GM21825 (cell line): ENCODE measurements around the gene RIPK4.
"Not testable (repeated sequence)": the region's sequence is repeated elsewhere in the genome, so short reads cannot be mapped to it uniquely, and the experiment has no call there.

Experiments used
- ATAC-seq: cut with Tn5 transposase; IDR thresholded peaks from one replicate; pipeline ENCODE4 v1.9.1; 2021; ENCODE audit warnings: mild to moderate bottlenecking, moderate library complexity; ENCODE audit not compliant: unreplicated experiment

The RIPK4 gene

GRCh38 chr21:41796476-41797080 is 29.7 kb upstream of the RIPK4 start:
- ATAC-seq, result no peak

GRCh38 chr21:41795726-41796125 is 28.9 kb upstream of the RIPK4 start:
- no peak for ATAC-seq

- no peak for ATAC-seq
These were observed 27.7 kb upstream of the RIPK4 start for GRCh38 chr21:41794600-41794999.

GRCh38 chr21:41792711-41793110 is 25.9 kb upstream of the RIPK4 start:
- ATAC-seq, result no peak

- ATAC-seq, result no peak
These were observed 19.7 kb upstream of the RIPK4 start for GRCh38 chr21:41786509-41786987.

- not testable (repeated sequence) for ATAC-seq
These were observed 18.4 kb upstream of the RIPK4 start for GRCh38 chr21:41785262-41785661.

GRCh38 chr21:41784456-41785102 is 17.7 kb upstream of the RIPK4 start:
- no peak for ATAC-seq

- no peak for ATAC-seq
These were observed 16.8 kb upstream of the RIPK4 start for GRCh38 chr21:41783476-41784180.

GRCh38 chr21:41781050-41781410 is 14.2 kb upstream of the RIPK4 start:
- no peak for ATAC-seq

GRCh38 chr21:41780337-41781049 is 13.6 kb upstream of the RIPK4 start:
- no peak for ATAC-seq

- ATAC-seq, result no peak
These were observed 12.8 kb upstream of the RIPK4 start for GRCh38 chr21:41779659-41780058.

GRCh38 chr21:41778930-41779600 is 12.2 kb upstream of the RIPK4 start:
- ATAC-seq, result no peak

- no peak for ATAC-seq
These were observed 11.3 kb upstream of the RIPK4 start for GRCh38 chr21:41777951-41778815.

GRCh38 chr21:41776778-41777177 is 9.9 kb upstream of the RIPK4 start:
- no peak for ATAC-seq

- ATAC-seq, result no peak
These were observed 8.3 kb upstream of the RIPK4 start for GRCh38 chr21:41775149-41775472.

GRCh38 chr21:41774467-41775148 is 7.8 kb upstream of the RIPK4 start:
- no peak for ATAC-seq

GRCh38 chr21:41772351-41773080 is 5.7 kb upstream of the RIPK4 start:
- ATAC-seq, result no peak

- no peak for ATAC-seq
These were observed 4.7 kb upstream of the RIPK4 start for GRCh38 chr21:41771625-41771945.
